Adrenal gland (tissue), 19 donors: ENCODE data around the gene LAMTOR2. TPM values are rescaled to one million over a fixed set of nuclear protein-coding genes. Genes with fewer than 3 reads are reported as not detected.

Experiments used
- DNase-seq, 7 donors: peaks; one replicate each; pipeline ENCODE4 v3.0.0-alpha.2; 2019 to 2020
- H3K27ac ChIP-seq, 5 donors: fragments of 200-600 bp; sonication (generic) in 4 of 5; 1 replicate in 3 of 5; 2 replicates in 2 of 5; pipeline versions ENCODE4 v1.5.1 to v1.8.0; 2016 to 2020; ENCODE audit warnings: mild to moderate bottlenecking in 1 of 5
- H3K27me3 ChIP-seq: fragments of 200-600 bp; 2 replicates; pipeline ENCODE4 v1.8.0; 2021
- H3K36me3 ChIP-seq, 2 donors: fragments of 200-600 bp; replicated peaks in 1 of 2; 1 replicate in 1 of 2; 2 replicates in 1 of 2; pipeline versions ENCODE4 v1.5.1 to v1.8.0; 2018 to 2022
- H3K4me1 ChIP-seq, 2 donors: fragments of 200-600 bp; replicated peaks in 1 of 2; 1 replicate in 1 of 2; 2 replicates in 1 of 2; pipeline versions ENCODE4 v1.5.1 to v1.8.0; 2018 to 2021
- H3K4me3 ChIP-seq, 4 donors: fragments of 200-600 bp; sonication (generic) in 3 of 4; one replicate each; pipeline ENCODE4 v1.5.1; 2016 to 2018
- H3K9me3 ChIP-seq, 3 donors: fragments of 200-600 bp; sonication (generic) in 1 of 3; replicated peaks in 1 of 3; 1 replicate in 2 of 3; 2 replicates in 1 of 3; pipeline versions ENCODE4 v1.5.1 to v1.8.0; 2016 to 2021
- CTCF ChIP-seq, 6 experiments: fragments of 450-650 bp in 4 of 6; fragments of 200-600 bp in 2 of 6; sonication (generic) in 1 of 6; IDR thresholded peaks; 1 replicate in 5 of 6; 2 replicates in 1 of 6; pipeline versions ENCODE4 v1.5.1 to v1.8.0; 2016 to 2021; ENCODE audit warnings: antibody characterized with exemption in 6 of 6, mild to moderate bottlenecking in 2 of 6, moderate library complexity in 1 of 6
- POLR2A ChIP-seq, 2 donors: fragments of 450-650 bp; IDR thresholded peaks; one replicate each; pipeline ENCODE4 v1.6.1; 2017; ENCODE audit warnings: antibody characterized with exemption in 2 of 2, mild to moderate bottlenecking in 2 of 2, moderate library complexity in 1 of 2
- WGBS, 4 donors: extraction: QIAGEN DNeasy Blood & Tissue Kit in 2 of 4; methylation state at CpG; one replicate each; pipeline versions ENCODE4 v1.1.5 to v1.1.7; 2013 to 2017; 5-methylcytosine and 5-hydroxymethylcytosine counted together
- intact Hi-C, 2 donors: fragments of 100-400 bp; cut with DNase I; formaldehyde crosslinking; loops; one replicate each; pipeline versions ENCODE4 v1.14.1 to v1.15.0; 2022 to 2023
- long read RNA-seq, 10 donors: library from polyadenylated mRNA in 3 of 10; unstranded in 2 of 10; stranded (forward) in 1 of 10; transcript quantifications; one replicate each; pipeline ENCODE4 v2.0.0 and lab custom pipeline, GENCODE V29; 2021 to 2026
- polyA plus RNA-seq, 3 donors: library from polyadenylated mRNA; stranded (reverse); fragments of 200-250 nt in 2 of 3; fragments of 350-450 nt in 1 of 3; fragmentation: Illumina TruSeq in 1 of 3; extraction: RNeasy Lipid Tissue Mini Kit (QIAGEN cat#74804) in 1 of 3; gene quantifications; one replicate each; pipeline ENCODE4 v1.2.3, GENCODE V29; 2013 to 2014
- total RNA-seq, 9 donors: library from RNA; depleted of rRNA in 4 of 9; stranded (reverse); fragments of >200 nt in 4 of 9; fragments of 120-200 nt in 1 of 9; fragmentation: NEBNext Ultra II Directional in 1 of 9; extraction: Animal tissue kit (Norgen Biotek cat#: 25700) in 1 of 9; gene quantifications; one replicate each; pipeline versions ENCODE4 v1.1.0 to v1.2.4, GENCODE V29; 2013 to 2023
- donor health status: healthy with polysubstance abuse.
- donor health status: Bipolar disorder and iron deficiency.
- donor health status: DM: yes; HTN: yes; CAD: no.
- donor health status: DM: no; HTN: no; CAD: no.
- donor health status: DM: no; HTN: no; CAD: no.
- donor health status: DM: yes; HTN: yes; CAD: no.

Gene LAMTOR2
- 100 to 1,000 TPM in 3 of 9 donors, 10 to 100 TPM in 6; 53.6 to 140 (median 85.1) TPM for total RNA-seq
- 100 to 1,000 TPM in 2 of 3 donors, 10 to 100 TPM in 1; 76.0 to 216 (median 143) TPM for polyA plus RNA-seq
- long read RNA-seq, donor 1, transcript LAMTOR2-203 (4 exons, 655 nt), result major isoform, 73 of 128 reads
- long read RNA-seq, donor 1, transcript LAMTOR2-205 (3 exons, 623 nt), result minor isoform, 8 of 128 reads
- long read RNA-seq, donor 1, partial matches to known transcripts, result 45 of 128 reads
- long read RNA-seq, donor 1, other reads (novel, unspliced or antisense), result 0 of 128 reads
- long read RNA-seq, donor 2, transcript LAMTOR2-203 (4 exons, 655 nt), result major isoform, 36 of 49 reads
- long read RNA-seq, donor 2, transcript LAMTOR2-205 (3 exons, 623 nt), result minor isoform, 9 of 49 reads
- long read RNA-seq, donor 2, partial matches to known transcripts, result 0 of 49 reads
- long read RNA-seq, donor 2, other reads (novel, unspliced or antisense), result 0 of 49 reads
- long read RNA-seq, donor 3, transcript LAMTOR2-205 (3 exons, 623 nt), result minor isoform, 5 of 79 reads
- long read RNA-seq, donor 3, transcript LAMTOR2-203 (4 exons, 655 nt), result major isoform, 44 of 79 reads
- long read RNA-seq, donor 3, partial matches to known transcripts, result 30 of 79 reads
- long read RNA-seq, donor 3, other reads (novel, unspliced or antisense), result 0 of 79 reads
- long read RNA-seq, donor 4, transcript LAMTOR2-203 (4 exons, 655 nt), result major isoform, 100 of 105 reads
- long read RNA-seq, donor 4, partial matches to known transcripts, result 0 of 105 reads
- long read RNA-seq, donor 4, other reads (novel, unspliced or antisense), result 4 of 105 reads
- long read RNA-seq, donor 5, transcript LAMTOR2-203 (4 exons, 655 nt), result major isoform, 124 of 132 reads
- long read RNA-seq, donor 5, partial matches to known transcripts, result 0 of 132 reads
- long read RNA-seq, donor 5, other reads (novel, unspliced or antisense), result 6 of 132 reads
- long read RNA-seq, donor 6, transcript LAMTOR2-203 (4 exons, 655 nt), result major isoform, 87 of 88 reads
- long read RNA-seq, donor 6, partial matches to known transcripts, result 0 of 88 reads
- long read RNA-seq, donor 6, other reads (novel, unspliced or antisense), result 0 of 88 reads
- long read RNA-seq, donor 7, transcript LAMTOR2-203 (4 exons, 655 nt), result major isoform, 37 of 44 reads
- long read RNA-seq, donor 7, partial matches to known transcripts, result 0 of 44 reads
- long read RNA-seq, donor 7, other reads (novel, unspliced or antisense), result 0 of 44 reads
- long read RNA-seq, donor 8, transcript LAMTOR2-203 (4 exons, 655 nt), result major isoform, 84 of 90 reads
- long read RNA-seq, donor 8, partial matches to known transcripts, result 0 of 90 reads
- long read RNA-seq, donor 8, other reads (novel, unspliced or antisense), result 0 of 90 reads
- long read RNA-seq, donor 9, transcript LAMTOR2-203 (4 exons, 655 nt), result major isoform, 43 of 65 reads
- long read RNA-seq, donor 9, partial matches to known transcripts, result 17 of 65 reads
- long read RNA-seq, donor 9, other reads (novel, unspliced or antisense), result 0 of 65 reads
- long read RNA-seq, donor 10, transcript LAMTOR2-203 (4 exons, 655 nt), result major isoform, 35 of 49 reads
- long read RNA-seq, donor 10, partial matches to known transcripts, result 12 of 49 reads
- long read RNA-seq, donor 10, other reads (novel, unspliced or antisense), result 0 of 49 reads

- peak within 1 kb of the TSS; percentile 57 to 97 (median 84) for H3K4me3 ChIP-seq
- 0 to 1% (median 0%) methylated on average over 17 to 53 of the region's 53 CpGs for WGBS, 4 donors
- H3K27ac ChIP-seq, result peak within 1 kb of the TSS; percentile 73 to 94 (median 92)
- DNase-seq, result peak; percentile 98 to 99 (median 98)
- peaks cover 0 to 22% of the 10 kb centered on the region in 2 donors for H3K4me1 ChIP-seq
- no peaks in the 10 kb centered on the region for H3K36me3 ChIP-seq
- intact Hi-C loops, result loop anchor here in 1 of 2 donors (5.0 kb wide), 1 partner anchor 42 kb away; no protein-coding TSS in a partner anchor
- H3K9me3 ChIP-seq, result no peaks in the 10 kb centered on the region
- no peaks in the 10 kb centered on the region for H3K27me3 ChIP-seq
- TF ChIP-seq POLR2A (IDR thresholded peaks at IDR 0.05) (peak in 1 of 2 donors; percentile 54), CTCF (IDR thresholded peaks at IDR 0.05) (no peak)
These were observed at the start of gene LAMTOR2 for GRCh38 chr1:156054500-156055280. Gene LAMTOR2, plus strand, starts transcription at chr1:156054782. Its CDS starts 108 bp downstream, at chr1:156054890.

- H3K36me3 ChIP-seq, result peaks cover 0 to 18% of the 10 kb centered on the region in 2 donors
- 78 to 94% (median 87%) methylated on average over 4 of the region's 4 CpGs for WGBS, 4 donors
- H3K4me3 ChIP-seq, result no peak overlapping the region
- no peak for TF ChIP-seq CTCF (IDR thresholded peaks at IDR 0.05)
- no peaks in the 10 kb centered on the region for H3K9me3 ChIP-seq
- H3K27ac ChIP-seq, result no peak overlapping the region
- H3K4me1 ChIP-seq, result peaks cover 0 to 19% of the 10 kb centered on the region in 2 donors
- H3K27me3 ChIP-seq, result no peaks in the 10 kb centered on the region
- intact Hi-C loops, result loop anchor here in 1 of 2 donors (10.0 kb wide), 1 partner anchor 60 kb away; the partner anchor contains the start of gene RAB25
- no peak for DNase-seq
These were observed 49.6 kb upstream of the LAMTOR2 start for GRCh38 chr1:156004843-156005584.
